Hepatocyte (in vitro differentiated cells): ENCODE data around the gene SCIMP.

ENCODE experiments used
- CTCF ChIP-seq: fragments of 200-600 bp; sonication (generic); IDR thresholded peaks from 2 replicates; pipeline ENCODE4 v1.5.1; 2016; ENCODE audit warnings: antibody characterized with exemption, mild to moderate bottlenecking; ENCODE audit not compliant: poor library complexity
- EZH2 ChIP-seq: fragments of 200-600 bp; sonication (generic); IDR thresholded peaks from 2 replicates; pipeline ENCODE4 v1.6.1; 2016; ENCODE audit warnings: antibody characterized with exemption, mild to moderate bottlenecking, borderline replicate concordance

GRCh38 chr17:5200360-5200759, 34.3 kb downstream of the SCIMP start:
- TF ChIP-seq EZH2 (no peak), CTCF (no peak)
